Effector CD8-positive, alpha-beta T cell (primary cell): Measurements from ENCODE around the gene ZNF611.
"Not testable (repeated sequence)": the region's sequence is repeated elsewhere in the genome, so short reads cannot be mapped to it uniquely, and the experiment has no call there.

Experiments used
- DNase-seq: peaks from one replicate; lab custom pipeline; 2025; lab: John Stamatoyannopoulos, UW

ZNF611 gene

GRCh38 chr19:52716522-52716921 lies 18.3 kb downstream of the ZNF611 start:
- no peak for DNase-seq

DNA sequence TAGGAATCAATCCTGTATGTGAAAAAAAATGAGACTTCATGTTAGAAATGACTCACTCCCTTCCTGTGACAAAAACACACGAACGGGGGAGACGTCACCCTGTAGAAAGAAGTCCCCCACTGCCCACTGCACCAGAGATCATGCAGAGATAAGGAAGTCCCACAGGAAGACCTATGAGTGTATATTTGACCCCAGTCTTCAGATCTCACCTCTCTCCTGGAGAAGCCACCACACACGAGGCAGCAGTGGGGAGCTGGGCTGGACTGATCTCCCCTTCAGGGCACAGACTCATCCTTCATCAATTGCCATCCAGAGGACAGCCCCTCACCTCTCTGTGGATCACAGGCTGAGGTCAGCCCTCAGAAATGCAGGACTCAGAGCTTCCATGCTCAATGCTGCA lies 18.9 kb downstream of the ZNF611 start:
- not testable (repeated sequence) for DNase-seq

DNA sequence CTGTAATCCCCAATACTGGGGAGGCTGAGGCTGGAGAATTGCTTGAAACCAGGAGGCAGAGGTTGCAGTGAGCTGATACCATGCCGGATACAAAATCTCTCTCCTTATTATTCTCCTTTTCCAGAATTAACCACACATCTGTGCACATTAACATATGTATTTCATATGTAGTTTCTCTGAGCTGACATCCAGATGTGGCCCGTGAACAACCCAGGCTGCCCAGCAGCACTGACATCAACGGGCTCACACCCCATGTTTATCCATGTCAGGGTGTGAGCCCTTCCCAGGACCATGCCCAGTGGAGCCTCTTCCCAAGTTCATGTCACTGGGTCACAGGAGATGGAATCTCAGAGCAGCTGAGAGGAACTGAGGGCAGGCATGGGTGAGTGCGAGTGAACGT lies 19.5 kb downstream of the ZNF611 start:
- not testable (repeated sequence) for DNase-seq

GRCh38 chr19:52713051-52713450 lies 21.8 kb downstream of the ZNF611 start:
- DNase-seq, result not testable (repeated sequence)

- DNase-seq, result not testable (repeated sequence)
These were observed 23.2 kb downstream of the ZNF611 start for GRCh38 chr19:52711661-52712060.

DNA sequence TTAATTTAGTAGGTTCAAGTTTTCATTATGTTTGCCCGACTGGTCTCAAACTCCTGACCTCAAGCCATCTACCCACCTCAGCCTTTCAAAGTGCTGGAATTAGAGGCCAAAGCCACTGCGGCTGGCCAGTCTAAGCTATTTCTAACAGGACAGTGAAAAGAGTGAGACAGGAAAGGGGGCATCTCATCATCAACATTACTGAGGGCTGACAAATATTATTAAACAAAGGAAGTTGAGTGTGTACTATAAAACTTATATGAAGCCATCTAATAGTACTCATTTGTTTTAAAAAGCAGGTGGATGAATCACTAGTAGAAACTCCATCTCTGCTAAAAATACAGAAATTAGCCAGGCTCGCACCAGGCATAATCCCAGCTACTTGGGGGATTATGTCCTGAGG lies 24.3 kb downstream of the ZNF611 start:
- no peak for DNase-seq

DNA sequence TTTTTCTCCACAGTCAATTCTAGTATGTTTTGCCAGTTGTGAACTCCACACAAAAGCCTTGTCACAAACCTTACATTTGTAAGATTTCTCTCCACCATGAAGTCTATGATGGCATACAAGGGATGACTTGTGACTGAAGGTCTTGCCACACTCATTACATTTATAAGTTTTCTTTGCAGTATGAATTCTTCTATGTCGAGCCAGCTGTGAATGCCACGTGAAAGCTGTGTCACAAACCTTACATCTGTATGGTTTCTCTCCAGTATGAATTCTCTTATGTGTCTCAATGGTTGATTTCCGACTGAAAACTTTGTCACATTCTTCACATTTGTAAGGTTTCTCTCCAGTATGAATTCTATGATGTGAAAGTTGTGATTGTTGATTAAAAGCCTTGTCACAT lies 29.2 kb downstream of the ZNF611 start:
- not testable (repeated sequence) for DNase-seq

GRCh38 chr19:52703917-52704316 lies 30.9 kb downstream of the ZNF611 start:
- no peak for DNase-seq

DNA sequence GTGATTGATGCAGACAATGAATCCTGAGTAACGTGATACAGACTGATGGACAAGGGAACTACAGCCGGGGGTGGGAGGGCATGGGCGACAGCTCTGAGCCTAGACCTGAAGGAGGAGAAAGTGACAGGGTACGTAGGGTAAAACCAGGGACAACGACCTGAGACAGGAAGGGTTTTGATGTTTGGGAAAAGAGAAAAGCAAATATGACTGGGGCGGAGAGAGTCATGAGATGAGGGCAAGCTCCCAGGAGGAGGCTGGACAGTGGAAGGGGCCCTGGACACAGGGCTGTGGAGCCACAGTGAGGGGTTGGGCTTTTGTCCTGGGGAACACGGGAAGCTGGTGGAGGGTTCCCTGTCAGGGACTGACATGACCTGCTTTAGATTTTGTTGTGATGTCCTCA lies 34.2 kb downstream of the ZNF611 start:
- no peak for DNase-seq

- not testable (repeated sequence) for DNase-seq
These were observed 35.3 kb downstream of the ZNF611 start for GRCh38 chr19:52699555-52699954.

GRCh38 chr19:52695996-52696395 lies 38.8 kb downstream of the ZNF611 start:
- DNase-seq, result no peak

- no peak for DNase-seq
These were observed 39.9 kb downstream of the ZNF611 start for GRCh38 chr19:52694921-52695320.

GRCh38 chr19:52694281-52694680 lies 40.6 kb downstream of the ZNF611 start:
- DNase-seq, result not testable (repeated sequence)

DNA sequence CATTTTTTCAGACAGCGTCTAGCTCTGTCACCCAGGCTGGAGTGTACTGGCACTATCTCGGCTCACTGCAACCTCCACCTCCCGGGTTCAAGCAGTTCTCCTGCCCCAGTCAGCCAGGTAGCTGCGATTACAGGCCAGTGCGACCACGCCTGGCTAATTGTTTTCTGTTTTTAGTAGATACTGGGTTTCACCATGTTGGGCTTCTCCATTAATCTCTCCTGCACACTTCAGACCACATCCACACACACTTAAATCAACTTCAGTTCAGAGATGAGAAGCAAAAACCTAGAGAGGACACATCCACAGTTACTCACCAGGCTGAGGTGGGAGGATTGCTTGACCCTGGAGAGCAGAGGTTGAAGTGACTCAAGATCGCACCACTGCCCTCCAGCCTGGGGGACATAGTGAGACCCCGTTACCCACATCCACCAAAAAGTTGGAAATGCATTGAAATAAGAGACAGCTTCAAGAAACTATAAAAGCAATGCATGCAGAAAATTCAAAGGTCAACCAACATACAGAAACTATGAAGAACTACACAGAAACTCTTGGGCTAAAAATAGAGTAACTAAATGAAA lies 42.3 kb downstream of the ZNF611 start:
- no peak for DNase-seq

DNA sequence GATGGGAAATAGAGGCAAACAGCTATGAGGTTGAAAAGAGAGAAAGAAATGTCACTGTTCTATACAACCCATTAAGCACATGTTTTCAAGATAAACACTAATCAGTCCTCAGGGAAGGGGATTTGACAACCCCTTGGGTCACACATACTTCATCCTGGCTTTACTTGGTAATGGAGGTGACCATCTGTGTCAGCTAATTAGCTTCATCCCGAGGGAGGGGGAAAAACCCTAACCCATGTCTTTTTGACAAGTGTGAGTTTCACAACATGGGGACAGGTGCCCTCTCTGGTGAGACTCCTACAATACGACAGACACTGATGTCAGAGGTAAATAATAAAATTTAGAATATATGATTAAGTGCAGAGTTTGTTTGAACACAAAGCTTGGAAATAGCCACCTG lies 43.1 kb downstream of the ZNF611 start:
- no peak for DNase-seq

GRCh38 chr19:52691215-52691610 lies 43.6 kb downstream of the ZNF611 start:
- no peak for DNase-seq

DNA sequence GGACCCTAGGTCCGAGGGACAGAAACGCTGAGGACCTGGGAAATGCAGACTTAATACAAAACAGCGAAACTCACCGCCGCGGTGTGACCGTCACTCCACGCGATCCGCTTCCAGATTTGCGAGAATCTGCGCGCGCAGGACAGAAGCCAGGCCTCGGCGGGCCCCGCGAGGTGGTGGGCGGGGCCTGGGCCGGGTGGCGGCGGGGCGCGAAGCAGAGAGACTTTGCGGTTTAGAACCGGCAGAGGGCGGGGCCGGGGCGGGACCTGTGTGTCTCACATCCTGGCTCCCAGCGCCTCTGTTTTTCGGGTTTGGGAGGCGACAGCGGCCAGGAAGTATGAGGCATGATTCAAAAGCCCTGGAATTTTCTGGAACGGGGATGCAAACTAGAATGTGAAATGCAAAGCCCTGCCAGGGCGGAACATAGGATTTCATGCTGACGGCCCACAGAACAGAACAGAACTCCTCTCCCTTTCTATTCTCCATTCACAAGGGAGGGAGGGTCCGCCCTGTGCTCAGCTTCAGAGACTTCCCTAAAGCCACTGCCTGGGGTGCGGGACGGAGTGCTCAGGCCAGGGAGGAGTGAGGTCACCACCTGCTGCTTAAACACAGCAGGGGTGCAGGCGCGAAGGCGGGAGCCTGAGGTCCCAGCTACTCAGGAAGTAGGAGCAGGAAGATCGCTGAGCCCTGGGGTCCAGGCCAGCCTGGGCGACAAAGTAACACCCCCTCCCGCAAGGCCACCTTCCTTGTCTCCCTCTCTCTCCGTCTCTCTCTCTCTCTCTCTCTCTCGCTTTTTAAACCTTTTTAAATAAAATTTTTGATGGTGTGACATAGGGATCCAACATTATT lies 44.3 kb downstream of the ZNF611 start:
- DNase-seq, result peak; percentile 91

GRCh38 chr19:52689843-52690368 lies 44.9 kb downstream of the ZNF611 start:
- DNase-seq, result peak; percentile 25

DNA sequence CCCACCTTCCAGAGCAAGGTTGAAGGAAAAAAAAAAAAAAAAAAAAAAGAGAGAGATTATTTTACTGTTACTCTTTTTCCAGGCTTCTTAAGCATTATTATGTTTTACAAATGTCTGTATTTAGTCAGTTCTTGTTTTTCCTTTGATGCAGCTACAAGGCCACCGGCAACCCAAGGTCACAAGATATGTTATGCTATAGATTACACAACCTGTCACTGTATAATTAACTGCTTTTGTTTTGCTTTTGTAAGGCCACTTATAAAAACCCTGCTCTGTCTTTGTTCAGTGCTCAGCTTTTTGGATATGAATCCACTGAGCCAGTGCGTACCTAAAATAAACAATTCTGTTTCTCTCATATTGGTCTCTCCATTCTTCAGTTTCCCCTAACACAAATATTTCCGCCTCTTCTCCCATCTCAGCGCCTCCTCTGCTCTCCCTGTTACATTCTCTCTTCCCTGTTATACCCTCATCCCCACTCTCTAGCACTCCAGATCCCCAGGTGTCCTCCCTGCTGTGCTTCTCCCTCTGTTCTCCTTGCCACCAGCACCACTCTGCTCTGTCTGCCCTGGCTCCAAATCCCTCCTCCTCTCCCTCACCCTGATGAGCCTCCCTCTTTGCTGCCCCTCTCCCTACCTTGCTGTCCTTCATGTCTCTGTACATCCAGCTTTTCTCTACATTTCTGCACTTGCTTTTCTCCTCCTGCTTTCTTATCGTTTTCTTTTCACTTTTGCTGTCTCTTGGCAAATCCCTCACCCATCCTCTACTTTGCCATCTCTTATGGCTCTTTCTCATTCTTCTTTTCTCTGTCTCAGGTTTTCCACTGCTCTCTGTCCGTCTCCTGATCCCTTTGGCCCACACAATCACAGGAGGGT lies 45.7 kb downstream of the ZNF611 start:
- not testable (repeated sequence) for DNase-seq

GRCh38 chr19:52688335-52688734 lies 46.5 kb downstream of the ZNF611 start:
- DNase-seq, result no peak

DNA sequence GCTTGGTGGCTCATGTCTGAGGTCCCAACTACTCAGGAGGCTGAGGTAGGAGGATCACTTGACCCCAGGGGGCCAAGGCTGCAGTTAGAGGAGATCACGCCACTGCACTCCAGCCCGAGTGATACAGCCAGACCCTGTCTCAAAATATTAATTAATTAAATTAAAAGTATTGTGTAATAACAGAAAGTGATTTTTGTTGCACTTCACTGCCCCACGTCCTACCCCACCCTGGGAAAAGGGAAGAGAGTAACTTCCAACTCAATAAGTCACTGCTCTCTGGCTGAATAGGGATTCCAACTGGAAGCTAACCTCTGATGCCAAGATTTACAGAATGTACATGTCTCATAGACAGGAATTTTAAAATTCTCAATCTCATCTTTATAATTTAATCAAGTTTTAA lies 47.2 kb downstream of the ZNF611 start:
- DNase-seq, result no peak

- DNase-seq, result no peak
These were observed 49.0 kb downstream of the ZNF611 start for GRCh38 chr19:52685811-52686210.
